Prostate gland (tissue), 2 donors: ENCODE results near the gene OTX1. TPM values are rescaled to one million over a fixed set of nuclear protein-coding genes. Genes with fewer than 3 reads are reported as not detected.
A peak's percentile ranks its signal among the peaks of the same experiment; 100 is the strongest.

ENCODE experiments used
- DNase-seq: peaks from one replicate; pipeline ENCODE4 v3.0.0-alpha.2; 2019; ENCODE audit warnings: low spot score
- H3K27ac ChIP-seq, 2 donors: fragments of 200-600 bp; sonication (generic); 2 replicates each; pipeline ENCODE4 v1.5.1; 2017 to 2019
- H3K27me3 ChIP-seq: fragments of 200-600 bp; sonication (generic); replicated peaks from 2 replicates; pipeline ENCODE4 v1.5.1; 2019; ENCODE audit not compliant: insufficient read depth
- H3K36me3 ChIP-seq, 2 donors: fragments of 200-600 bp; sonication (generic); 1 replicate in 1 of 2; 2 replicates in 1 of 2; pipeline versions ENCODE4 v1.5.1 to v1.8.1; 2017 to 2019
- H3K4me1 ChIP-seq: fragments of 200-600 bp; sonication (generic); replicated peaks from 2 replicates; pipeline ENCODE4 v1.5.1; 2019
- H3K4me3 ChIP-seq, 2 donors: fragments of 200-600 bp; sonication (generic); 2 replicates each; pipeline ENCODE4 v1.5.1; 2017 to 2019
- H3K9me3 ChIP-seq: fragments of 200-600 bp; sonication (generic); 2 replicates; pipeline ENCODE4 v1.5.1; 2017
- CTCF ChIP-seq, 4 experiments: fragments of 200-600 bp in 2 of 4; fragments of 450-650 bp in 2 of 4; sonication (generic) in 2 of 4; IDR thresholded peaks; 1 replicate in 3 of 4; 2 replicates in 1 of 4; pipeline ENCODE4 v1.5.1; 2016 to 2019; ENCODE audit warnings: antibody characterized with exemption in 4 of 4, mild to moderate bottlenecking in 2 of 4, moderate library complexity in 2 of 4
- POLR2A ChIP-seq: fragments of 450-650 bp; IDR thresholded peaks from one replicate; pipeline ENCODE4 v1.6.1; 2016; ENCODE audit warnings: antibody characterized with exemption, mild to moderate bottlenecking
- POLR2AphosphoS5 ChIP-seq: sonication (generic); formaldehyde crosslinking; IDR thresholded peaks from one replicate; pipeline ENCODE4 v1.6.1; 2017; ENCODE audit warnings: antibody characterized with exemption
- WGBS: methylation state at CpG from one replicate; pipeline ENCODE4 v1.1.5; 2018; 5-methylcytosine and 5-hydroxymethylcytosine counted together
- intact Hi-C: fragments of 100-400 bp; cut with DNase I; formaldehyde crosslinking; loops from one replicate; pipeline ENCODE4 v1.14.2; 2022
- total RNA-seq, 2 donors: library from RNA; depleted of rRNA; stranded (reverse); fragments of >200 nt; gene quantifications; one replicate each; pipeline ENCODE4 v1.1.0, GENCODE V29; 2016

The OTX1 gene
- total RNA-seq, 2 donors from 2014 or later = 2.0 to 2.2 TPM

GRCh38 chr2:63044362-63045327 lies 6.0 kb upstream of the OTX1 start:
- WGBS = 96% methylated on average over 36 of the region's 36 CpGs
- Histone ChIP-seq H3K27me3 (peaks cover 19% of the 10 kb centered on the region), H3K27ac (no peak overlapping the region), H3K36me3 (no peaks in the 10 kb centered on the region), H3K4me3 (no peak overlapping the region), H3K4me1 (no peaks in the 10 kb centered on the region), H3K9me3 (no peaks in the 10 kb centered on the region)
- DNase-seq = no peak
- TF ChIP-seq POLR2A = no peak
- no peak for TF ChIP-seq CTCF (IDR thresholded peaks at IDR 0.05)
- no peak for TF ChIP-seq POLR2AphosphoS5
- intact Hi-C loops = no loop called here

- H3K36me3 ChIP-seq = no peaks in the 10 kb centered on the region
- no peak for DNase-seq
- no peak overlapping the region for H3K27ac ChIP-seq
- intact Hi-C loops = no loop called here
- WGBS = 96% methylated on average over 7 of the region's 7 CpGs
- no peaks in the 10 kb centered on the region for H3K9me3 ChIP-seq
- TF ChIP-seq POLR2A = no peak
- no peak overlapping the region for H3K4me3 ChIP-seq
- H3K27me3 ChIP-seq = peaks cover 19% of the 10 kb centered on the region
- H3K4me1 ChIP-seq = no peaks in the 10 kb centered on the region
Observed at GRCh38 chr2:63046552-63046951, 4.1 kb upstream of the OTX1 start.

GRCh38 chr2:63046961-63047320 lies 3.7 kb upstream of the OTX1 start:
- Histone ChIP-seq H3K27ac (no peak overlapping the region), H3K9me3 (no peaks in the 10 kb centered on the region), H3K27me3 (peaks cover 19% of the 10 kb centered on the region), H3K36me3 (no peaks in the 10 kb centered on the region), H3K4me1 (no peaks in the 10 kb centered on the region), H3K4me3 (no peak overlapping the region)
- intact Hi-C loops = no loop called here
- no peak for DNase-seq
- 70% methylated on average over 8 of the region's 8 CpGs for WGBS
- TF ChIP-seq CTCF (IDR thresholded peaks at IDR 0.05) (no peak), POLR2AphosphoS5 (no peak), POLR2A (no peak)

GRCh38 chr2:63047321-63048279 lies 3.0 kb upstream of the OTX1 start:
- TF ChIP-seq POLR2AphosphoS5 (no peak), CTCF (IDR thresholded peaks at IDR 0.05) (no peak), POLR2A (no peak)
- H3K4me1 ChIP-seq = no peaks in the 10 kb centered on the region
- no peak for DNase-seq
- intact Hi-C loops = no loop called here
- no peaks in the 10 kb centered on the region for H3K36me3 ChIP-seq
- H3K27ac ChIP-seq = peak overlapping the region; percentile 41 to 52
- 26% methylated on average over 35 of the region's 71 CpGs for WGBS
- H3K9me3 ChIP-seq = no peaks in the 10 kb centered on the region
- H3K27me3 ChIP-seq = peaks cover 19% of the 10 kb centered on the region
- H3K4me3 ChIP-seq = peak overlapping the region; percentile 10 to 13
